ENCODE results near the gene ZNF554.
"Not testable (repeated sequence)": the region's sequence is repeated elsewhere in the genome, so short reads cannot be mapped to it uniquely, and the experiment has no call there.

ZNF554 gene

GRCh38 chr19:2866495-2867024 lies 46.9 kb downstream of the ZNF554 start:
- FAIRE-seq: no peak
- no peak for DNase-seq (ENCODE audit: low spot score)

- DNase-seq (ENCODE audit: low spot score): peak; percentile 24
- FAIRE-seq: no peak
Observed at GRCh38 chr19:2867025-2867991, 47.6 kb downstream of the ZNF554 start, which contains the start of gene ZNF556. Gene ZNF556 (plus strand): TSS chr19:2867335. CDS start chr19:2867422, 87 bp downstream.

GRCh38 chr19:2869618-2870017 lies 50.0 kb downstream of the ZNF554 start:
- FAIRE-seq: no peak

GRCh38 chr19:2872175-2872574 lies 52.5 kb downstream of the ZNF554 start:
- not testable (repeated sequence) for FAIRE-seq; DNase-seq (ENCODE audit: low spot score)

More at GRCh38 chr19:2869618-2870017, 50.0 kb downstream of the ZNF554 start:
- DNase-seq (ENCODE audit: low spot score): no peak

- FAIRE-seq (no peak), DNase-seq (ENCODE audit: low spot score) (no peak)
Observed at GRCh38 chr19:2877398-2878331, 58.0 kb downstream of the ZNF554 start.

- FAIRE-seq: no peak
- DNase-seq (ENCODE audit: low spot score): no peak
Observed at GRCh38 chr19:2883686-2884439, 64.2 kb downstream of the ZNF554 start.

- FAIRE-seq (no peak), DNase-seq (ENCODE audit: low spot score) (no peak)
Observed at GRCh38 chr19:2885736-2886135, 66.1 kb downstream of the ZNF554 start.

All from RCC 7860 (cell line).